Lower leg skin (tissue), 4 donors: Measurements from ENCODE around the gene PRKCZ. TPM values are rescaled to one million over a fixed set of nuclear protein-coding genes. Genes with fewer than 3 reads are reported as not detected.

ENCODE experiments used
- DNase-seq, 2 donors: peaks; one replicate each; pipeline ENCODE4 v3.0.0-alpha.2; 2019; ENCODE audit warnings: low spot score in 2 of 2
- H3K4me3 ChIP-seq: fragments of 200-600 bp; sonication (generic); 2 replicates; pipeline ENCODE4 v1.5.1; 2017; ENCODE audit warnings: mild to moderate bottlenecking, low read depth; ENCODE audit not compliant: poor library complexity, severe bottlenecking
- POLR2A ChIP-seq, 2 donors: fragments of 450-650 bp; IDR thresholded peaks; one replicate each; pipeline ENCODE4 v1.6.1; 2016 to 2017; ENCODE audit warnings: antibody characterized with exemption in 2 of 2, mild to moderate bottlenecking in 1 of 2, moderate library complexity in 1 of 2
- WGBS, 2 donors: methylation state at CpG; one replicate each; pipeline ENCODE4 v1.1.5; 2018; 5-methylcytosine and 5-hydroxymethylcytosine counted together
- intact Hi-C: fragments of 100-400 bp; cut with DNase I; formaldehyde crosslinking; loops from one replicate; pipeline ENCODE4 v1.15.0; 2023; ENCODE audit warnings: low total_unique reads
- total RNA-seq, 4 donors: library from RNA; depleted of rRNA; stranded (reverse); fragments of >200 nt; gene quantifications; one replicate each; pipeline ENCODE4 v1.1.0, GENCODE V29; 2016
- TF ChIP-seq, protein P1 (sequence below), 3 donors: fragments of 450-650 bp; IDR thresholded peaks; one replicate each; pipeline ENCODE4 v1.5.1; 2016; ENCODE audit warnings: antibody characterized with exemption in 3 of 3, mild to moderate bottlenecking in 3 of 3, moderate library complexity in 2 of 3

Gene PRKCZ
- total RNA-seq, 4 donors from 2014 or later: 25.9 to 32.2 (median 26.8) TPM

DNA sequence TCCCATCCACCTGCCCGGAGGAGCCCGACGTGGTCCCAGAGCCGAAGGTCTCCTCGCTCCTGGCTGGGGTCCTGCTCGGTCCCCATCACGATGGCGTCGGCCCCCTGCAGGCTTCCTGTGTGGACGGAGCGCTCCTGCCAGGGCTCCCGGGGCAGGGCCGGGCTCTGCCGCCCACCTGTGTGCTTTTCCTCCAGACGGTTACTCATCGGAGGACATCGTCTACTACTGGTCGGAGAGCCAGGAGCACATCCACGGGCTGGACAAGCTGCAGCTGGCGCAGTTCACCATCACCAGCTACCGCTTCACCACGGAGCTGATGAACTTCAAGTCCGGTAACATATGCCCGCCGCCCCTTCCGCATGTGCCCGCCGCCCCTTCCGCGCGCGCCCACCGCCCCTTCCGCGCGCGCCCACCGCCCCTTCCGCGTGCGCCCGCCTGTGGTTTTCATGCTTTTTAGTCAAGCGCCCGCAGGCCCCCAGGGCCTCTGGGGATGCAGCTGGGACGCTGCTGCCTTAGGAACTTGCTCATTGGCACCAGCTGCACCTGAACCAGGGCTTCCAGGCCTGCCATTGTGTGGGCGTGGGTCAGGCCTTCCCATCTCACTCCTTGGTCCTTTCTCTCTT, 22.1 kb upstream of the PRKCZ start:
- TF ChIP-seq, protein P1, sequence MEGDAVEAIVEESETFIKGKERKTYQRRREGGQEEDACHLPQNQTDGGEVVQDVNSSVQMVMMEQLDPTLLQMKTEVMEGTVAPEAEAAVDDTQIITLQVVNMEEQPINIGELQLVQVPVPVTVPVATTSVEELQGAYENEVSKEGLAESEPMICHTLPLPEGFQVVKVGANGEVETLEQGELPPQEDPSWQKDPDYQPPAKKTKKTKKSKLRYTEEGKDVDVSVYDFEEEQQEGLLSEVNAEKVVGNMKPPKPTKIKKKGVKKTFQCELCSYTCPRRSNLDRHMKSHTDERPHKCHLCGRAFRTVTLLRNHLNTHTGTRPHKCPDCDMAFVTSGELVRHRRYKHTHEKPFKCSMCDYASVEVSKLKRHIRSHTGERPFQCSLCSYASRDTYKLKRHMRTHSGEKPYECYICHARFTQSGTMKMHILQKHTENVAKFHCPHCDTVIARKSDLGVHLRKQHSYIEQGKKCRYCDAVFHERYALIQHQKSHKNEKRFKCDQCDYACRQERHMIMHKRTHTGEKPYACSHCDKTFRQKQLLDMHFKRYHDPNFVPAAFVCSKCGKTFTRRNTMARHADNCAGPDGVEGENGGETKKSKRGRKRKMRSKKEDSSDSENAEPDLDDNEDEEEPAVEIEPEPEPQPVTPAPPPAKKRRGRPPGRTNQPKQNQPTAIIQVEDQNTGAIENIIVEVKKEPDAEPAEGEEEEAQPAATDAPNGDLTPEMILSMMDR (IDR thresholded peaks at IDR 0.05): no peak
- TF ChIP-seq POLR2A (IDR thresholded peaks at IDR 0.05): no peak
- 81 to 90% methylated on average over 39 to 41 of the region's 46 CpGs for WGBS, 2 donors
- DNase-seq: no peak
- no peak overlapping the region for H3K4me3 ChIP-seq
- intact Hi-C loops: no loop called here

DNA sequence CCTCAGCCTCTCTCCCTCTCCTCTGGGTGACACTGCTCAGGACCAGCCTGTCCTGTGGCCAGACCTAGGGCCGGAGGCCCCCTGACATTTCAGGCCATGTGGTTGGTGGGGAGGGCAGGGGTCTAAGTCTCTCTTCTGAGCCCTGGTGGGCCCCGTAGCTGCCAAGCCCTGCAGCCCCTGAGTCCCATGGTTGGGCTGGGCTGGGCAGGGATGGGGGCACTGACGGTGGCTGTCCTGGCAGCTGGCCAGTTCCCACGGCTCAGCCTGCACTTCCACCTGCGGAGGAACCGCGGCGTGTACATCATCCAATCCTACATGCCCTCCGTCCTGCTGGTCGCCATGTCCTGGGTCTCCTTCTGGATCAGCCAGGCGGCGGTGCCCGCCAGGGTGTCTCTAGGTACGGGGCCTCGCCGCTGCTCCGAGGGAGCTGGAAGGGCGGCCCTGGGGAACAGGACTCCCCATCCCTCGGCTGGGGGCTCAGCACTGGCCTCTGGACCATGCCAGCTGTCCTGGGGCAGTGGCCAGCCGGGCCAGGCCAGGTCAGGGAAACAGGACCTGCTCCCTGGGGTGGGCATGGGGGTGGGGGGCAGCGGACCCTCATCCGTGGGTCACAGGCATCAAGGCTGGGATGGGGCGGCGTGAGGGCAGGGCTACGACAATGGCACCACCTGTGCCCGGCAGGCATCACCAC, 21.2 kb upstream of the PRKCZ start:
- TF ChIP-seq, protein P1 (IDR thresholded peaks at IDR 0.05): no peak
- TF ChIP-seq POLR2A (IDR thresholded peaks at IDR 0.05): no peak
- 89 to 97% methylated on average over 17 to 19 of the region's 26 CpGs for WGBS, 2 donors
- intact Hi-C loops: no loop called here
- no peak for DNase-seq
- H3K4me3 ChIP-seq: no peak overlapping the region

DNA sequence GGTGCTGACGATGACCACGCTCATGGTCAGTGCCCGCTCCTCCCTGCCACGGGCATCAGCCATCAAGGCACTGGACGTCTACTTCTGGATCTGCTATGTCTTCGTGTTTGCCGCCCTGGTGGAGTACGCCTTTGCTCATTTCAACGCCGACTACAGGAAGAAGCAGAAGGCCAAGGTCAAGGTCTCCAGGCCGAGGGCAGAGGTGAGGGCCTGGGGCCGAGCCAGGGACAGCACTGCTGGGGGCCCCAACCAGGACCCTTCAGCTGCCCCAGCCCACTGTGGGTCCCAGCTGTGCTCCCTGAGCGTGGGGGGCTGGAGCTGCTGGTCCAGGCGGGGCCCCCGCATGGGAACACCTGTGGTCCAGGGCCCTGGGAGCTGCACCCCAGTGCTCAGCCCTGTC, 20.6 kb upstream of the PRKCZ start:
- no peak for DNase-seq
- 92 to 100% methylated on average over 3 to 15 of the region's 15 CpGs for WGBS, 2 donors
- no peak for TF ChIP-seq POLR2A (IDR thresholded peaks at IDR 0.05)
- TF ChIP-seq, protein P1 (IDR thresholded peaks at IDR 0.05): no peak
- no peak overlapping the region for H3K4me3 ChIP-seq
- intact Hi-C loops: no loop called here

DNA sequence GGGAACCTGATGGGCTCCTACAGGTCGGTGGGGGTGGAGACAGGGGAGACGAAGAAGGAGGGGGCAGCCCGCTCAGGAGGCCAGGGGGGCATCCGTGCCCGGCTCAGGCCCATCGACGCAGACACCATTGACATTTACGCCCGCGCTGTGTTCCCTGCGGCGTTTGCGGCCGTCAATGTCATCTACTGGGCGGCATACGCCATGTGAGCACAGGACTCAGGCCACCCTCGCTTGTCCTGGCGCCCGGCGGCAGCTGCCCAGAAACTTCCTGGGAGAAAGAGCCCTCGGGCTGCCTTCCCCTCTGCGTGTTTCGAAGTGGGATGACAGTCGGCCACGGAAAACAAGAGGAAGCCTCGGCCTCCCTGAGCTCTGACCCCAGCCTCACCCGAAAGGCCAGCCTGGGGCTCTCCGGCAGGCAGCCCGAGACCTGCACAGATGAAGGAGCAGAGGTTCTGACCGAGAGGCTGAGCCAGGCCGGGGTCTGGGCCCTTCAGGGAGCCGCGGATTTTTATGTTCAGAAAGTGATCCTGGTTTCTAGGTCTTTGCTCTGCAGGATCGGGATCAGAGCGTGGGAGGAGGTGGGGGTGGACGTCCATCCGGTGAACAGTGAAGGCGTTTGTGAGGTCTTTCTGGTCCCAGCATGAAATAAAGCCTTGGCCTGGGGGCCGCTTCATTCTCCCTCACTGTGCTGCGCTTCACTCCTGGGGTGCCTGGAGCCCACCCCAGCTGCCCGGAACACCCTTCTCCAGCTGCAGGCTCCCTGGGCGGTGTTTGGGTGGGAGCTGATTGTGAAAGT, 19.9 kb upstream of the PRKCZ start:
- no peak for DNase-seq
- TF ChIP-seq POLR2A (IDR thresholded peaks at IDR 0.05): no peak
- TF ChIP-seq, protein P1 (IDR thresholded peaks at IDR 0.05): no peak
- WGBS, 2 donors: 89% methylated on average over 42 of the region's 42 CpGs
- H3K4me3 ChIP-seq: no peak overlapping the region
- intact Hi-C loops: no loop called here

DNA sequence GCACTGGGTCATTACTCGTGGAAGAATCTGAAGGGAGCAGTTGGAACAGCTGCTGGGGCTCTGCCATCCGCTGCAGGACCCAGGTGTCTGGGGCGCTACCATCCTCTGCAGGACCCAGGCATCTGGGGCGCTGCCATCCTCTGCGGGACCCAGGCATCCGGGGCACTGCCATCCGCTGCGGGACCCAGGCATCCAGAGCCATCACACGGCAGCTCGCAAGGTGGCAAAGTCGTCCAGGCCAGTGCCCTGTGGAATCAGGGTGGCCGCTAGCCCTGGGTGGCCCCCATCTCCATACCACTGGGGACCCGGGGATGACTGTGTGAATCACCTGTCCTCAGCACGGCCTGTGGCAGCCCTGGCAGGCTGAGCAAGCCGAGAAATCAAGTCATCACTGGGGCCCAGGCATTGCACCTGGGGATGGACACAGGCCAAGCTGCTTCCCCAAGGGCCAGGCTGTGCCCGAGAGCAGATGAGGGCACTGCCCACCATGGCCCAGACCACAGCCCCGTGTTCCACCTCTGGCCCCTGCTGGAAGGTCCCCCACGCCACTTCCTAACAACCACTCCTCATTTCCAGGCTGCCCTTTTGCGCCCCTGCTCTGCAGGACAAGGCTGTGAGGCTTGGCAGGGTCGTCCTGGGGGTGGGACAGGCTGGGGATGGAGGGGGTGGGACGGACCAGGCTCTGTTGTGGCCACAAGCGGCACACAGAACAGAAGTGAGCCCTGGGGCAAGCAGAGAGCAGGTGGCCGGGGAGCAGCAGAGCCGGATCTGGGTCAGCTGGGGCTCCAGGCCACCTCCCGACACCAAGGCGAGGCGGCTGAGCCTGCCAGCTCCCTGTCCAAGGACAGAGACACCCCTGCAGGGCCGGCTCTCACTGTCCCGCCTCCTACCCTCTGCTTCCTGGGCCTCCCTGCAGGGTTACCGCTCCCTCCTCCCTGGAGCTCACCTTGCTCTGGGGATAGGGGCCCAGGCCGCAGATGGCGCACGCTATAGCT, 18.4 kb upstream of the PRKCZ start:
- TF ChIP-seq, protein P1 (IDR thresholded peaks at IDR 0.05): no peak
- no peak for TF ChIP-seq POLR2A (IDR thresholded peaks at IDR 0.05)
- H3K4me3 ChIP-seq: no peak overlapping the region
- DNase-seq: no peak
- 71 to 84% methylated on average over 21 to 25 of the region's 33 CpGs for WGBS, 2 donors
- intact Hi-C loops: no loop called here
